HG03571 (cell line): ENCODE measurements around the gene RPP38.
A peak's percentile ranks its signal among the peaks of the same experiment; 100 is the strongest.

Experiments used
- ATAC-seq: cut with Tn5 transposase; IDR thresholded peaks from one replicate; pipeline ENCODE4 v1.9.1; 2021; ENCODE audit not compliant: unreplicated experiment

The RPP38 gene

GRCh38 chr10:15106352-15107013 is 9.3 kb downstream of the RPP38 start:
- peak; percentile 80 for ATAC-seq

GRCh38 chr10:15112657-15113056 is 15.5 kb downstream of the RPP38 start:
- ATAC-seq, result no peak

- no peak for ATAC-seq
Observed at GRCh38 chr10:15113766-15114165, 16.6 kb downstream of the RPP38 start.

GRCh38 chr10:15116225-15116624 is 19.1 kb downstream of the RPP38 start:
- no peak for ATAC-seq

GRCh38 chr10:15118615-15119014 is 21.5 kb downstream of the RPP38 start:
- ATAC-seq, result no peak

GRCh38 chr10:15120523-15120922 is 23.4 kb downstream of the RPP38 start:
- ATAC-seq, result no peak

GRCh38 chr10:15121707-15122106 is 24.6 kb downstream of the RPP38 start:
- ATAC-seq, result no peak

GRCh38 chr10:15122477-15123030 is 25.4 kb downstream of the RPP38 start:
- peak; percentile 74 for ATAC-seq

- no peak for ATAC-seq
Observed at GRCh38 chr10:15123749-15124184, 26.6 kb downstream of the RPP38 start.

- ATAC-seq, result no peak
Observed at GRCh38 chr10:15124190-15124589, 27.0 kb downstream of the RPP38 start.

- ATAC-seq, result no peak
Observed at GRCh38 chr10:15124908-15125307, 27.8 kb downstream of the RPP38 start.

GRCh38 chr10:15131330-15131729 is 34.2 kb downstream of the RPP38 start:
- no peak for ATAC-seq

- no peak for ATAC-seq
Observed at GRCh38 chr10:15136129-15137035, 39.2 kb downstream of the RPP38 start.

GRCh38 chr10:15137036-15137359 is 39.8 kb downstream of the RPP38 start:
- ATAC-seq, result no peak

GRCh38 chr10:15137636-15138035 is 40.5 kb downstream of the RPP38 start:
- ATAC-seq, result no peak

- ATAC-seq, result no peak
Observed at GRCh38 chr10:15140698-15141097, 43.5 kb downstream of the RPP38 start.

GRCh38 chr10:15141136-15142054 is 44.2 kb downstream of the RPP38 start:
- ATAC-seq, result peak; percentile 78

GRCh38 chr10:15144788-15145187 is 47.6 kb downstream of the RPP38 start:
- no peak for ATAC-seq

GRCh38 chr10:15146366-15146765 is 49.2 kb downstream of the RPP38 start:
- ATAC-seq, result no peak

GRCh38 chr10:15147594-15148392 is 50.6 kb downstream of the RPP38 start:
- no peak for ATAC-seq
